Measurements from ENCODE around the gene CAMSAP1.

CAMSAP1 gene

GRCh38 chr9:135939351-135940265, 32.3 kb upstream of the CAMSAP1 start:
- no peak for DNase-seq (ENCODE audit: low spot score)

GRCh38 chr9:135937521-135938489, 30.5 kb upstream of the CAMSAP1 start:
- no peak for DNase-seq (ENCODE audit: low spot score)

GRCh38 chr9:135933114-135933513, 25.8 kb upstream of the CAMSAP1 start:
- DNase-seq (ENCODE audit: low spot score), result no peak

GRCh38 chr9:135932656-135933055, 25.3 kb upstream of the CAMSAP1 start:
- no peak for DNase-seq (ENCODE audit: low spot score)

GRCh38 chr9:135931349-135931820, 24.0 kb upstream of the CAMSAP1 start:
- no peak for DNase-seq (ENCODE audit: low spot score)

- no peak for DNase-seq (ENCODE audit: low spot score)
Measured at GRCh38 chr9:135930446-135931345, 23.4 kb upstream of the CAMSAP1 start.

GRCh38 chr9:135929656-135930445, 22.5 kb upstream of the CAMSAP1 start:
- DNase-seq (ENCODE audit: low spot score), result no peak

GRCh38 chr9:135928731-135929655, 21.6 kb upstream of the CAMSAP1 start:
- no peak for DNase-seq (ENCODE audit: low spot score)

GRCh38 chr9:135928074-135928730, 20.9 kb upstream of the CAMSAP1 start:
- no peak for DNase-seq (ENCODE audit: low spot score)

- no peak for DNase-seq (ENCODE audit: low spot score)
Measured at GRCh38 chr9:135927195-135928013, 20.1 kb upstream of the CAMSAP1 start.

GRCh38 chr9:135926402-135927194, 19.3 kb upstream of the CAMSAP1 start:
- no peak for DNase-seq (ENCODE audit: low spot score)

- no peak for DNase-seq (ENCODE audit: low spot score)
Measured at GRCh38 chr9:135925496-135926133, 18.3 kb upstream of the CAMSAP1 start.

- DNase-seq (ENCODE audit: low spot score), result no peak
Measured at GRCh38 chr9:135924628-135925338, 17.4 kb upstream of the CAMSAP1 start.

GRCh38 chr9:135923508-135923907, 16.2 kb upstream of the CAMSAP1 start:
- DNase-seq (ENCODE audit: low spot score), result no peak

- DNase-seq (ENCODE audit: low spot score), result no peak
Measured at GRCh38 chr9:135921749-135922310, 14.5 kb upstream of the CAMSAP1 start.

Data from germinal center (tissue), 1 donor.